Neural progenitor cell (in vitro differentiated cells): ENCODE measurements around the gene EDAR.

Experiments
- EZH2 ChIP-seq: fragments of 200-600 bp; sonication (generic); IDR thresholded peaks from 2 replicates; pipeline ENCODE4 v1.6.1; 2017; ENCODE audit warnings: antibody characterized with exemption, mild to moderate bottlenecking, moderate library complexity
- EZH2phosphoT487 ChIP-seq: fragments of 200-600 bp; sonication (generic); IDR thresholded peaks from 2 replicates; pipeline ENCODE4 v1.6.1; 2017; ENCODE audit warnings: antibody characterized with exemption
- TF ChIP-seq, protein P1 (sequence below): fragments of 200-600 bp; sonication (generic); IDR thresholded peaks from 2 replicates; pipeline ENCODE4 v1.5.1; 2017; ENCODE audit warnings: antibody characterized with exemption, mild to moderate bottlenecking

DNA sequence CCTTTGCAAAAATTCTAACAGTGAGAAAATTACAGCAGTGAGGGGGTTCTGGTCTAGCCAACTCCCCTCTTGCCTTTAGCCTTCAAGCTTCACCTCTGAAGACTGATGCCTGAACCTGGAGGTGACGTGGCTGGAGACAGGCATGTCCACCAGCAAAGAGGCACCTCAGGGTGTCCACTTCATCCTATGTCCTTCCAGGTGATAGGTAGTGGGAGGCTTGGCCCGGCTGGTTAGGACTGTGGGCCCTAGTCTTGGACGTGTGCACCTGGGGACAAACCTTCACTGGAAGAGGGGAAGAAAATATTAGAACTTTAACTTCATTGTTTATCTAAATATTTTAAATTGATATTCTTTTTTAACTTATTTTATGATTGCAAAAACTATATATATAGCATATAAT, 35.5 kb upstream of the EDAR start:
- TF ChIP-seq, protein P1, sequence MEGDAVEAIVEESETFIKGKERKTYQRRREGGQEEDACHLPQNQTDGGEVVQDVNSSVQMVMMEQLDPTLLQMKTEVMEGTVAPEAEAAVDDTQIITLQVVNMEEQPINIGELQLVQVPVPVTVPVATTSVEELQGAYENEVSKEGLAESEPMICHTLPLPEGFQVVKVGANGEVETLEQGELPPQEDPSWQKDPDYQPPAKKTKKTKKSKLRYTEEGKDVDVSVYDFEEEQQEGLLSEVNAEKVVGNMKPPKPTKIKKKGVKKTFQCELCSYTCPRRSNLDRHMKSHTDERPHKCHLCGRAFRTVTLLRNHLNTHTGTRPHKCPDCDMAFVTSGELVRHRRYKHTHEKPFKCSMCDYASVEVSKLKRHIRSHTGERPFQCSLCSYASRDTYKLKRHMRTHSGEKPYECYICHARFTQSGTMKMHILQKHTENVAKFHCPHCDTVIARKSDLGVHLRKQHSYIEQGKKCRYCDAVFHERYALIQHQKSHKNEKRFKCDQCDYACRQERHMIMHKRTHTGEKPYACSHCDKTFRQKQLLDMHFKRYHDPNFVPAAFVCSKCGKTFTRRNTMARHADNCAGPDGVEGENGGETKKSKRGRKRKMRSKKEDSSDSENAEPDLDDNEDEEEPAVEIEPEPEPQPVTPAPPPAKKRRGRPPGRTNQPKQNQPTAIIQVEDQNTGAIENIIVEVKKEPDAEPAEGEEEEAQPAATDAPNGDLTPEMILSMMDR = no peak
- no peak for TF ChIP-seq EZH2
- TF ChIP-seq EZH2phosphoT487 = no peak
